ENCODE measurements around the gene ME2.

The ME2 gene

DNA sequence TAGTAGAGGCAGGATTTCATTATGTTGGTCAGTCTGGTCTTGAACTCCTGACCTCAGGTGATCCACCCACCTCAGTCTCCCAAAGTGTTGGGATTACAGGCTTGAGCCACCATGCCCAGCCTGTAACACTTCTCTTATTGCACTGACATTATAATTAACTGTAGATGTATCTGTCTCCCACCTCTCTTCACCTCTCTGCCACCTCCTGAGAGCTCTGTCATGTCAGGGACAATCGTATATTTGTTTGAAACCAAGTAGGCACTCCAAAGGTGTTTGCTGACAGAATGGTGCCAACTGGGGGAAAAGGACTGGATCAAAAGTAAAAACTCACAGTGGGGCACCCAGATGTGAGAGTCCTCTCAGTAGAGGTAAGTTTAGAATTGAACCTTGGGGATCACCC, 17.3 kb upstream of the ME2 start:
- Histone ChIP-seq H3K9me3 (ENCODE audit: control insufficient read depth, low read length) (no peaks in the 10 kb centered on the region), H3K27ac (ENCODE audit: low read depth, low read length, severe bottlenecking) (no peak overlapping the region), H3K4me1 (ENCODE audit: control insufficient read depth, insufficient read depth, low read length, poor library complexity, severe bottlenecking) (no peaks in the 10 kb centered on the region), H3K36me3 (ENCODE audit: control insufficient read depth, insufficient read depth, low read length) (no peaks in the 10 kb centered on the region), H3K4me3 (ENCODE audit: extremely low read depth, insufficient read depth, low read length, poor library complexity, severe bottlenecking) (no peak overlapping the region)
- 89 to 100% methylated on average over 1 of the region's 1 CpG for WGBS, 2 experiments (ENCODE audit: insufficient coverage in 2 of 2)

DNA sequence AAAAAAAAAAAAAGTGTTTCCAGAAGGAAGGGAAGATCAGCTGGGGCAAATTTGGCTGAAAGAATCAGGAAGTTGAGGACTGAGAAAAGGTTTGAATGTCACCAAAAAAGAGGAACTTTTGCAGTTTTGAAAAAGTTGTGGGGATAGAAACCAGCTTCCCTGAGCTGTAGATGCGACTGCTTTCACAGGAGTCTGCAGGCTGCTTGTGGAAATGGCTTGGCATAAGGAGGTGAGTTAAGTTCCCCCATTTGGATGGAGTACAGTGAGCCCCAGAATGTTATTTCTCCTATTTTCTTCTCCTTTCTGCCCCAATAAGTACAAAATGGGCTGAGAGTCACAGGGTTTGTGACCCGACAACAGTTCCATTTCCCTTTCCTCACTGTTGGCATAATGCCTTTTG, 16.5 kb upstream of the ME2 start:
- no peaks in the 10 kb centered on the region for H3K4me1 ChIP-seq (ENCODE audit: control insufficient read depth, insufficient read depth, low read length, poor library complexity, severe bottlenecking)
- H3K36me3 ChIP-seq (ENCODE audit: control insufficient read depth, insufficient read depth, low read length): no peaks in the 10 kb centered on the region
- no peak overlapping the region for H3K4me3 ChIP-seq (ENCODE audit: extremely low read depth, insufficient read depth, low read length, poor library complexity, severe bottlenecking)
- no peaks in the 10 kb centered on the region for H3K9me3 ChIP-seq (ENCODE audit: control insufficient read depth, low read length)
- H3K27ac ChIP-seq (ENCODE audit: low read depth, low read length, severe bottlenecking): no peak overlapping the region
- WGBS, 2 experiments (ENCODE audit: insufficient coverage in 2 of 2): 83% methylated on average over 2 of the region's 2 CpGs

DNA sequence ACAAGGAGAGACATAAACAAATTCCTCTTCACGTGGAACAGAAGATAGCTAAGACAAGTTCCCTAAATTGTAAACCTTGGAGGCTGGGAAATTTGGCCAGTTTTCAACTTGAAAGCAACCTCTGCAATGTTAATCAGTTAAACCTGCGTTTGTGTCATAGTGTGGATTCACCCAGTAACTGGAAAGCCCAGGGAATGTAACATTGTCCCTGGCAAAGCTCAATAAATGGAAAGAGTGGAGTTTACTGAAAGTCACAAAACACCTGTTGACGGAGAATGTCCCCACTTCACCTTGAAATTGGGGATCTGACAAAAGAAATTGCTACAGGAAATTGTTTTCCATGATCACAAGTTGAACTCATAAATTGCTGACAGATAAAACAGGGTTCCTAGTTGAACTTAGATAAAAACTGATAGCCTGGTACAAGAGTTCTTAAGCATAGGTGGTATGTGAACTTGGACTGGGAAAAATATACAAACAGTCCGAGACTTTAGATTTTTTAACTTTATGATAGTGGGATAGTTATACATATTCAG, 15.0 kb upstream of the ME2 start:
- 79 to 82% methylated on average over 2 to 3 of the region's 4 CpGs for WGBS, 2 experiments (ENCODE audit: insufficient coverage in 2 of 2)
- Histone ChIP-seq H3K27ac (ENCODE audit: low read depth, low read length, severe bottlenecking) (no peak overlapping the region), H3K9me3 (ENCODE audit: control insufficient read depth, low read length) (no peaks in the 10 kb centered on the region), H3K36me3 (ENCODE audit: control insufficient read depth, insufficient read depth, low read length) (no peaks in the 10 kb centered on the region), H3K4me1 (ENCODE audit: control insufficient read depth, insufficient read depth, low read length, poor library complexity, severe bottlenecking) (no peaks in the 10 kb centered on the region), H3K4me3 (ENCODE audit: extremely low read depth, insufficient read depth, low read length, poor library complexity, severe bottlenecking) (no peak overlapping the region)

DNA sequence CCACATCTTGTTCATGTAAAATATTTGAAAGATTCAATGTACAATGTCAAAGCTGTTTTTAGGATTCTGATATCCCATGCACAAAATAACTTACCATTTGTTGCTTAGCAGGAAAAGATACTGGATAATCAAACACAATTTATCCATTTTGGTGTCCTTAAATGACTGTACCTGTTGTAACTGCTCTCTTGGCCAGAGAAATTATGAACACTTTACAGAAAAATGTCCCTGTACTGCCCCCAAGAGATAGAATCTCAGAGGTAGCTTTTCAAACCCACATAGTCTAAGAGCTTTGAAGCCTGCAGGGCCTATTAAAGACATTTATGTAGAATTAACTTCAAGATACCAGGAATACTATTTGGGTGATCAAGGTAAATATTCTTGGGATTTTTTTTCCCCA, 12.2 kb upstream of the ME2 start:
- Histone ChIP-seq H3K36me3 (ENCODE audit: control insufficient read depth, insufficient read depth, low read length) (no peaks in the 10 kb centered on the region), H3K27ac (ENCODE audit: low read depth, low read length, severe bottlenecking) (no peak overlapping the region), H3K4me1 (ENCODE audit: control insufficient read depth, insufficient read depth, low read length, poor library complexity, severe bottlenecking) (no peaks in the 10 kb centered on the region), H3K4me3 (ENCODE audit: extremely low read depth, insufficient read depth, low read length, poor library complexity, severe bottlenecking) (no peak overlapping the region), H3K9me3 (ENCODE audit: control insufficient read depth, low read length) (no peaks in the 10 kb centered on the region)

DNA sequence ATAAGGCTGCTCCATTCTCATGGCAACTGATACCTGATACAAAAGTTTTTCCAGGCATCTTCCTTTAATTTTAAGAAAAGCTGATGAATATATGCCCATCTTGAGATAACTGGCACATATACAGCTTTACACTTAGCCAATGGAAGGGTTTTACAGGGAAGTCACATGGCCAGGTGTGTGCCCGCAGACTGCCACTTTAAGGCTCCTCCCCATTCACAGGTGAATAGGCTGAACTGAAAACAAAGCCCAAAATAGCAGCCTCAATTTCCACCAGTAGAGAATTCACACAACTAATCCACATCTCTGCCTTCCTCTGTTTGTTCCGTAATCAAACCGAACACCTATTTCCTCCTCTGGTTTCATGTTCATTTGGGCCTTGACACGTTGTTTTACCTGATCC, 9.8 kb upstream of the ME2 start:
- no peak overlapping the region for H3K4me3 ChIP-seq (ENCODE audit: extremely low read depth, insufficient read depth, low read length, poor library complexity, severe bottlenecking)
- H3K36me3 ChIP-seq (ENCODE audit: control insufficient read depth, insufficient read depth, low read length): no peaks in the 10 kb centered on the region
- H3K27ac ChIP-seq (ENCODE audit: low read depth, low read length, severe bottlenecking): no peak overlapping the region
- no peaks in the 10 kb centered on the region for H3K9me3 ChIP-seq (ENCODE audit: control insufficient read depth, low read length)
- H3K4me1 ChIP-seq (ENCODE audit: control insufficient read depth, insufficient read depth, low read length, poor library complexity, severe bottlenecking): no peaks in the 10 kb centered on the region
- 85 to 93% methylated on average over 4 of the region's 4 CpGs for WGBS, 2 experiments (ENCODE audit: insufficient coverage in 2 of 2)

DNA sequence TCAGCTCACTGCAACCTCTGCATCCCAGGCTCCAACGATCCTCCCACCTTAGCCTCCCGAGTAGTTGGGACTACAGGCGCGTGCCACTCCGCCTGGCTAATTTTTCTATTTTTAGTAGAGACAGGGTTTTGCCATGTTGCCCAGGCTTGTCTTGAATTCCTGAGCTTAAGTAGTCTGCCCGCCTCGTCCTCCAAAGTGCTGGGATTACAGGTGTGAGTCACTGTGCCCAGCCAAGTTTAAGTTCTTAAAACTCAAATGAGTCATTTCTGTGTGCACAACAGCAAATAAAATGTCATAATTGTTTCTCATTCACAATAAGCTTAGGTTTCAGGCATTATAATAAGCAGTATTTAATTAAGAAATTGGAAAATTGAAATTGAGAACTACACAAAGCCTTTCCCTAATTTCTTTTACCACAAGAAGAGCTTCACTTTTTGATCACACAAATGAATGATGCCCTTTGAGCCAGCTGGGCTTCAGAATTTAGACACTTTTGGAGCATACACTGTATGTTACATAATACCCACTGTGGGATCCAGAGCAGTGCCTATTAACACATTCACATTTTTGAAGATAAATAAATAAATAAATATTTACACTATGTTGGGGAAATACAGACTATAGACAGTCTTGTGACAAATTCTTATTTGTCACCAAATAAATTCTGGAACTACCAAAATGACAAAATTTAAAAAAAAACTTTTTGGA, 8.6 kb upstream of the ME2 start:
- Histone ChIP-seq H3K4me1 (ENCODE audit: control insufficient read depth, insufficient read depth, low read length, poor library complexity, severe bottlenecking) (peaks cover 5% of the 10 kb centered on the region), H3K36me3 (ENCODE audit: control insufficient read depth, insufficient read depth, low read length) (no peaks in the 10 kb centered on the region), H3K4me3 (ENCODE audit: extremely low read depth, insufficient read depth, low read length, poor library complexity, severe bottlenecking) (no peak overlapping the region), H3K9me3 (ENCODE audit: control insufficient read depth, low read length) (no peaks in the 10 kb centered on the region), H3K27ac (ENCODE audit: low read depth, low read length, severe bottlenecking) (no peak overlapping the region)
- 85 to 92% methylated on average over 3 to 6 of the region's 7 CpGs for WGBS, 2 experiments (ENCODE audit: insufficient coverage in 2 of 2)

DNA sequence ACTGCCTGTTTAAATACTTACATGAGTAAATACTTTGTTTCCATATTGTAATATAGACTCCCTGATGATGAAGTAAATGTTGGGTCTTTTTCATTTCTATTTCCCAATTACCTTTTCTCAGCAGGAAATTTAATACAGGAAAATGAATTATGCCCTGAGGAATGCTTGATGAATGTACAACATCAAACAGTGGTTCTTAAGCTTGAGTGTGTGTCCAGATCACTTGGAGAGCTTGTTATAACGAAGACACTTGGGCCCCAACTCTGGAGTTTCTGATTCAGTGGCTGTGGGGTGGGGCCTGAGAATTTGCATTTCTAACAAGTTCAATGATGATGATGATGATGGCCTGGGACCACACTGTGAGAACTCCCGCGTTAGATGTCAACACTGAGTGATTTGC, 7.1 kb upstream of the ME2 start:
- H3K4me1 ChIP-seq (ENCODE audit: control insufficient read depth, insufficient read depth, low read length, poor library complexity, severe bottlenecking): peaks cover 17% of the 10 kb centered on the region

DNA sequence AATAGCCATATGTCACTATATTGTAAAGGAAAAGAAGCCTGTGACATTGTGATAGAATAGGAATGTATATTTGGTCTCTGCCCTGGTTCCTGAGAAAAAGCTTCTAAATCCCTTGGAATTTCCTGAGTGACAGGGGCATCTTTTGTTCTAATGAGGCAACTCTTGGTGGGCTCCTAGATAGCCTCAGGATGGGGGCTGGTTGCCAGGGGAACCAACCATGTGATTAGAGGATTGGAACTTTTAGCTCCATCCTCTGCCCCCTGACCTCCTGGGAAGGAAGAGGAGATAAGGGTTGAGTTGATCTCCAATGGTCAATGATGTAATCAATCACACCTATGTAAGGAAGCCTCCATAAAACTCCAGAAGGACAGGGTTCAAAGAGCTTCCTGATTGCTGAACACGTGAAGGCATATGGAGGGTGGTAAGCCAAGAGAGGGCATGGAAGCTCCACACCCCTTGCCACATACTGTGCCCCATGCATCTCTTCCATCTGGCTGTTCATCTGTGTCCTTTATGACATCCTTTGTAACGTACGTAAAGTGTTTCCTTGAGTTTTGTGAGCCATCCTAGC, 2.9 kb upstream of the ME2 start:
- WGBS, 2 experiments (ENCODE audit: insufficient coverage in 2 of 2): 76 to 90% methylated on average over 2 of the region's 3 CpGs
- no peaks in the 10 kb centered on the region for H3K36me3 ChIP-seq (ENCODE audit: control insufficient read depth, insufficient read depth, low read length)
- no peak overlapping the region for H3K27ac ChIP-seq (ENCODE audit: low read depth, low read length, severe bottlenecking)

More for the DNA sequence above, 7.1 kb upstream of the ME2 start:
- H3K4me3 ChIP-seq (ENCODE audit: extremely low read depth, insufficient read depth, low read length, poor library complexity, severe bottlenecking): no peak overlapping the region
- WGBS, 2 experiments (ENCODE audit: insufficient coverage in 2 of 2): 88 to 100% methylated on average over 1 of the region's 3 CpGs
- H3K27ac ChIP-seq (ENCODE audit: low read depth, low read length, severe bottlenecking): no peak overlapping the region
- no peaks in the 10 kb centered on the region for H3K9me3 ChIP-seq (ENCODE audit: control insufficient read depth, low read length)
- H3K36me3 ChIP-seq (ENCODE audit: control insufficient read depth, insufficient read depth, low read length): no peaks in the 10 kb centered on the region

DNA sequence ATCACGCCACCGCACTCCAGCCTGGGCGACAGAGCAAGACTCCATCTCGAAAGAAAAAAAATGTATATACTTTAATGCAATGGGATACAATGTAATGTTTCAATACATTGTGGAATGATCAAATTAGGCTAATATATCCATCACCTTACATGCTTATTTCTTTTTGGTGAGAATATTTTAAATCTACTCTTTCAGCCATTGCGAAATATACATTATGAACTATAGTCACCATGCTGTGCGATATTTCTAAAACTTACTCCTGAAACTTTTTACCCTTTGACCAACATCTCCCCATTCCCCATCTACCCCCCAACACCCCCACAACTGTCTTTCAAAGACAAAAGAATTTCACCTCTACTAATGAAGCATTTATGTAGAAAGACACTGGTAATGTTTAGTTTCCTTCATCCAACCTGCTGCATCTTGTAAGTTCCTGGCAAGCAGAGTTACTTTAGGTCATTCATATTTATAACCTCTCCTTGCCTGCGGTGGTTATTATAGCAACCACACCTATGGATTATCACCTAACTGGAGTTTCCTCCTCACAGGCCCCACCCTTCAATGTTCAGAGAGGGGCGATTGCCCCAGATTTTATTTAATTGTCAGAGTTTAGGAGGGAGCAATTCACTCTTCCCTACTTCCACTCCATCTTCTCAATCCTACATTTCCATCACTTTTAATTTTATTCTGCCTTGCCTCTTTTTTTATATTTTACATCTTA, 1.2 kb upstream of the ME2 start:
- 96 to 97% methylated on average over 4 of the region's 8 CpGs for WGBS, 2 experiments (ENCODE audit: insufficient coverage in 2 of 2)
- H3K9me3 ChIP-seq (ENCODE audit: control insufficient read depth, low read length): no peaks in the 10 kb centered on the region
- no peaks in the 10 kb centered on the region for H3K36me3 ChIP-seq (ENCODE audit: control insufficient read depth, insufficient read depth, low read length)
- peak overlapping the region; percentile 63 for H3K4me3 ChIP-seq (ENCODE audit: extremely low read depth, insufficient read depth, low read length, poor library complexity, severe bottlenecking)
- peaks cover 17% of the 10 kb centered on the region for H3K4me1 ChIP-seq (ENCODE audit: control insufficient read depth, insufficient read depth, low read length, poor library complexity, severe bottlenecking)
- H3K27ac ChIP-seq (ENCODE audit: low read depth, low read length, severe bottlenecking): no peak overlapping the region

More for the DNA sequence above, 2.9 kb upstream of the ME2 start:
- peaks cover 17% of the 10 kb centered on the region for H3K4me1 ChIP-seq (ENCODE audit: control insufficient read depth, insufficient read depth, low read length, poor library complexity, severe bottlenecking)
- H3K4me3 ChIP-seq (ENCODE audit: extremely low read depth, insufficient read depth, low read length, poor library complexity, severe bottlenecking): no peak overlapping the region
- no peaks in the 10 kb centered on the region for H3K9me3 ChIP-seq (ENCODE audit: control insufficient read depth, low read length)

DNA sequence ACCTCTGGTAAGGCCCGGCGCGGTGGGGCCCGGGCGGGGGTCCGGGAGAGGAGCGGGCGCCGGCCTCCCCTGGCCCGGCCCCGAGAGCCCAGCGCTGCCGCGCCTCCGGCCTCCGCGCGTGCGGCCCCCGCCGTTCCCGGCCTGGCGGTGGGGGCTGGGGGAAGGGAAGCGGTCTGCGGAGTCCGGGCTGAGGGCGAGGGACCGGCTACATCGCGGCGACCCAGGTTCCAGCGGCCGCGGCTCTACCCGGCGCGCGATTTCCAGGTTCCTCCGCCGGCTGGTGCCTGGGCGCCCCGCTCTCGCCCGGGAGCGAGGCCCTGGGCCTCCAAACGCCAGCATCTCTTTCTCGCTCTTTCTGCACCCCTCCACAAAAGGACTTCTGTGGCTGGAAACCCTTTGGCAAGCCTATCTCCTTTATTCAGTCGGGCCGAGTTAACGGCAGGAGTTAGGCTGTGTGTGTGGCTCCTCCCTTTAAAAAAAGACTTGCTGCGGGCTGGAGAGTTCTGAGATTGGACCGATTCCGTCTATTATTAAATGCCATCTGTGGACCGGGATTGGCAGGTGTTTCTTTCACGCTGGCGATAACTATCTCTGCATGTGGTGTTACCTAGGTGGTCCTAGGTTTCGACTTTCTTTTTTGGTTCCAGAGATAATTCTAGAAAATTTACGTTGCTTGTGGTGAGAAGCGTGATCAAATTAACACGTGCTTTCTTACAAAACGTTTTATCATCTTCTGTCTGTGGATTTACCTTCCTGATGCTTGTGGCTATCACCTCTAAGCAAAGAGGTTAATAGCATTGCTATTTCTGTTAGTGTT, 592 bp downstream of the ME2 start:
- Histone ChIP-seq H3K9me3 (ENCODE audit: control insufficient read depth, low read length) (no peaks in the 10 kb centered on the region), H3K27ac (ENCODE audit: low read depth, low read length, severe bottlenecking) (peak overlapping the region; percentile 62), H3K4me3 (ENCODE audit: extremely low read depth, insufficient read depth, low read length, poor library complexity, severe bottlenecking) (peak overlapping the region; percentile 63), H3K4me1 (ENCODE audit: control insufficient read depth, insufficient read depth, low read length, poor library complexity, severe bottlenecking) (peaks cover 17% of the 10 kb centered on the region), H3K36me3 (ENCODE audit: control insufficient read depth, insufficient read depth, low read length) (no peaks in the 10 kb centered on the region)
- 0% methylated on average over 46 to 48 of the region's 61 CpGs for WGBS, 2 experiments (ENCODE audit: insufficient coverage in 2 of 2)
